Stimulated activated CD4-positive, alpha-beta T cell treated with anti-CD3 and anti-CD28 coated beads, TNF-alpha, amount 100 ng/mL, for 4 hours (primary cell): ENCODE data around the gene CDRT4.

Experiments
- DNase-seq, 3 experiments: peaks; one replicate each; pipeline ENCODE4 v3.0.0-alpha.2; 2020; ENCODE audit warnings: low read depth in 3 of 3

The CDRT4 gene

DNA sequence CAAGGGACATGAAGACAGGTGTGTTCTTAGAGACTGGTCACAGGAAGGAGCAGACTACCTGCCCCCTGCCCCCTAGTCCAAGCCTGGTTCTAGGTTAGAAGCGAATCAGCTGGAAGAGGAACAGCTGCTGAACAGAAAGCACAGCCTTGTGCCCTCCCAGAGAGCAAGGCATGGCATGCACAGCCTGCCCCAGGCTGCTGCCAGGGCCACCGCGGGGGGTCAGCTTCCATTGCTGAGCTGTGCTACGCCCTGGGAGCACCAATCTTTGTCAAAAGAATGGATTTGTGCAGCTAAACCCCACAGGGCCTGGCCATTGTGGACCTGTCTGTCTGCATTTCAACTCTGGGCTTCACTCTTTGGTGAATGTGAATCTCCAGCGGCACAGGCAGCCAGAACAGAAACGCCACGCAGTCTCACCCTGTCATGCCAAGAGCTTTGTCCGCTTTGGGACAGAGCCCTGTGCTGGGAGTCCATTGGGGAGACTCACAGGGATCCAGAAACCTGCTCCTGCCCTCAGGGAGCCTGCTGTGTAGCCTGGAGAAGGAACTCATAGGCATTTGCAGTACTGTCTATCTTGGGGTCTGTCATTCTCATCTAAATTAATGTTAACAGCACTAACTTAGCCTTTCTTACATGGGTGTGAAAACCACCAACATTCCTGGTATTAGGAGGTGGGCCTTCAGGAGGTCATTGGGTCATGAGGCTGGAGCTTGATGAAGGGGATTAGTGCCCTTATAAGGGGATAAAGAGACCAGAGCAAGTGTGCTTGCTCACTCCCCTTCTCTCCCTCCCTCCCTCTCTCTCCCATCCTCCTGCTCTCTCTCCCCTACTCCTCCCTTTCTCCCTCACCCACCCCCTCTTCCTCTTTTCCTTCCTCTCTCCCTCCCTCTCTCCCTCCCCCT is 25.6 kb upstream of the CDRT4 start:
- no peak for DNase-seq

DNA sequence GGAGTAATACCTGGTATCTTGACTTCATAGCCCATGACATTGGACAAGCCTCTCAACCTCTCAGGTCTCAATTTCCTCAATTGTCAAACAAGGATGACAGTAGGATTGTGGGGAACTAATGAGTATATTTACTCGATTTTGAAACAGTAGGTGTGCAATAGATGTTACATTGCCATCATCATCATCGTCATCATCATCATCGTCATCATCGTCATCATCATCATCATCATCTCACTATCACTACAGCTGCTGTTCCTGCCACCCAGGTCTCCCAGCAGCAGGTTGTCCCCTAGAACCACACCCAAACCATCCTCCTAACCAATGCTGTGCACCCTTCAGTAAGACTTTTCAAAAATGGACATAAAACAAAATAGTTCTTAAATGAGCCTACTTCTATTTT is 24.8 kb upstream of the CDRT4 start:
- no peak for DNase-seq

DNA sequence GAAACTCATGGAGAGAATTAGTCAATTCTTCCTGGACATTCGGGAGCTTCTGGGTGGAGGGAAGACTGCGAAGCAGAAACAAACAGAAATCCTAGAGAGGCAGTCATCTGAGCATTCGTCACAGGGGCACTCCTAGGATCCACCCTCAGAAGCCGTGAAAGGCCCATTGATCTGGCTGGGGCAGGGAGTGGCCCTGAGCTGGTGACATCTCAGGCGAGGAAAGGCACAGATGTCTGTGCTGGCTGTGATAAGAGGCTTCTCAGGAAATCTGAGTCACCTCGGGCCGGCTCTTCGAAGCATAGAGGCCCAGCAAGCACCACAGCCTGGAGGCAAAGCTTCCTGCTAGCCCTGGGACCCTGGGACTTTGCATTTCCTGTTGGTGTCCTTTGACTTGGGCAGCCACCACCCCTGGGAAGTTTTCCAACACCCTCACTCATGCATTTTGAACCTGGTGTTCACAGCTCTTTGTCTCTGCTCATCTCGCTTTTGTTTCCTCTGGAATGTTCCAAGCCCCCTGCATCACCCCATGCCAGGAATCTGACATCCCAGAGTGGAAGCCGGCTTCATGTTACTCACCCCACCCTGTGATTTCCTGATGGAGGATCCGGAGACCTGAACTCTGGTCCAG is 23.3 kb upstream of the CDRT4 start:
- DNase-seq: no peak

DNA sequence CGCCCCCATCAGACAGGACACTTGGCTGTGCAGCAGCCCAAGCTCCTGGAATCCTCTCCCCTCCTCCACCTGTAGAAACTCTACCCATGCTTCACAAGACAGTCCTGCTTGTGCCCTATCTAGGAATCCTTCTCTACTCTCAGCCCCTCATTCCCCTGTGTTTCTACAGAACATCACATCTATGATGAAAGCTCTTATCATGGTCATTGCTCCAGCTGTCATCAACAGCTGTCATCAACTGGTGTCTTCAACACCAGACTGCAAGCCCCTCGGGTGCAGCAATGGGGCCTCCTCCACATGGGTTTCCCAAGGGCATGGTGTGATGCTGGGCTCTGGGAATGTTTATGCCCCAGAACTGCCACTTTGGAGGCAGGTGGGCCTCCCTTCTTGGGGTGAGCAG is 21.1 kb upstream of the CDRT4 start:
- DNase-seq: no peak

DNA sequence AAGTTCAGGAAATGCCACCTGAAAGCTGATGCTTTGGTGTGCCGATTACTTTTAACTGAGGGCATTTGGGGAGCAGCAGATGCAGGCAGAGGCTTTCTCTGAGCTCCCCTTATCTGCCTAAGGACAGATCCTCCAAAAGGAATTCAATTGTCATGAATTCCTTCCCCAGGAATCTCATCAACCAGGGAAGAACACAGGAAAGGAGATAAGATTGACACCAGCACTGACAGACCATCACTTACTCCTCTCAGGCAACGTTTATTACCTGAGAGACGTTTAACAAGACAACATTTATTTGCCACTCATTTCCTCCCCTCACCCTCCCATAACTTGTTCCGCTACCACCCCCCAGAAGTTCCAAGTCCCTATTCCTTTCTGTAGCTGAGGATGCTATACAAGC is 17.6 kb upstream of the CDRT4 start:
- no peak for DNase-seq

DNA sequence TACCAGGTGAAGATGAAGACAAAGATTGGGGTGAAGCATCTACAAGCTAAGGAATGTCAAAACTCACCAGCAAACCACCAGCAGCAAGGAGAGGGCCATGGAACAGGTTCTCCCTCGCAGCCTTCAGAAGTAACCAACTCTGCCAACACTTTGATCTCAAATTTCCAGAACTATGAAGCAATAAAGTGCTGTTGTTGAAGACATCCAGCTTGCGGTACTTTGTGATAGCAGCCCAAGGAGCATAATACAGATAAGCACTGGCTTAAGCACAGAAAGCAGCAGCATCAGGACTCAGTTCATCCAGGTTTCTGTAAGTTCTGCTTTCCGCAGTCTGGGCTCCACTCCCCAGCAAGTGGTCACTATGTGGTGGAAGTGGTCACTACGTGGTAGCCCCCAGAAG is 16.0 kb upstream of the CDRT4 start:
- no peak for DNase-seq

DNA sequence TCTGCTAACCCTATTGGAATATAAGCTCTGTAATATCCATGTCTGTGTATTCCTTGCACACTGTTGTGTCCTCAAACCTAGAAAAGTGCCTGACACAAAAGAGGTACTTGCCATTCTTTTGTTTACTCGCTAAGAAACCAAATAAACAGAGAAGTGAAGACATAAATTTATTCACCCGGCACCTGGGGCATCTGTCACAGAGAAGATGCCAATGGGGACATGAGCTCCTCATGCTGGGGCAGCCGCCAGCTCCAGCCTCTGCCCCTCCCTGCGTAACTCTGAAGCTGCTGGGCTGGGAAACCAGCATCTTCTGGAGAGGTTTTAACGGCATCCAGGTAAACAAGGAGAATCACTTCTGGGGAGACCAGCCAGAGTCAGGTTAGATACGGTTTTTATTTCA is 15.1 kb upstream of the CDRT4 start:
- DNase-seq: no peak

DNA sequence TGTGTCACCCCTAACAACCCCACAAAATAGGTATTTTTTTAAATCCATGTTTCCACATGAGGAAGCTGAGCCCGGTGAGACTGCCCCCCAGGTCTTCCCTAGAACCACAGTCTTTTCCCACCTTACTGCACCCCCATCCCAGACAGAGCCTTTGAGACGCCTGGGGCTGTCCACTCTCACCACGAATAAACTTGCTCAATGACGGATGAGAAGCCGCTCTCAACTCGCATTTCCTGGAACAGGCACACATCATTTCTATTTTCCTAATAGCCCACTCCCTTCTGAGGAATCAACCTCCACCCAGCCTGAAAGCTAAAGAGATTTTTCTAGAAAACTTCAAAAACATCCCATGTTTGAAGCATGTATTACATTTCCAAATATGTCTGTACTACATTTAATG is 14.1 kb upstream of the CDRT4 start:
- DNase-seq: no peak

DNA sequence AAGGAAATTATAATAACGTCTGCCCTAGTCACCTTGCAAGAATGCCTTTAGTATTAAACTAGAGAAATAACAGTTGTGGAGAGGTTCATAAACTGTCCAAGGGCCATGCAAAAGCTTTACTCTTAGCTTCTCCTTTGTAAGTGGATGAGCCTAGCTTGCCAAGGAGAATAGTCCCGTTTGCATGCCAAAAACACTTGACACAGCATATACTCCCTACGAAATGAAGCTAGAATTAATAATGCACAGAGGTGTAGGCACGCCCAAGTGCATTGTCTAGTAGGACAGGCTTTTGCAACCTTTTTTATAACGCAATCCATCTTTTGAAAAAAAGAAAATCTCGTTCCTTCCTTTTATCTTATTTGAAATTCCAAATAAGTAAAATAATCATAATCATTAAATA is 12.8 kb upstream of the CDRT4 start:
- no peak for DNase-seq

DNA sequence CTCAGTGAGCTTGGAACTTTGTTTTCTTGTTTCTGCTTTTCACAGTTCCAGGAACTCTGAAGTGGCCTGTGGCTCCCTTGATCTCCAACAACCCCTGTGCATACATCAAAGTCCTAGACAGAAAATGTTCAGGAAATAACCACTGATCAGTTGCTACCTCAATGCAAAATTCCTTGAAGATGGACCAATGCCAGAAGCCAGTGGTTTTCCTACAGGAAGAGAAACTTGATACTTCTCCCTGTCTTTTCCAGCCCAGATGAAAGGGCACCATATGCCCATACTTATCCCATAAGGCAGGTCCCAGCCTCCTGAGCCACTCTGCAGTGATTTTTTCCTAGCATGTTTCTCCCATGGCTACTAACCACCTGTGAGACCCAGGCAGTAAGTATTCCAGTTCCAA is 12.3 kb upstream of the CDRT4 start:
- no peak for DNase-seq

DNA sequence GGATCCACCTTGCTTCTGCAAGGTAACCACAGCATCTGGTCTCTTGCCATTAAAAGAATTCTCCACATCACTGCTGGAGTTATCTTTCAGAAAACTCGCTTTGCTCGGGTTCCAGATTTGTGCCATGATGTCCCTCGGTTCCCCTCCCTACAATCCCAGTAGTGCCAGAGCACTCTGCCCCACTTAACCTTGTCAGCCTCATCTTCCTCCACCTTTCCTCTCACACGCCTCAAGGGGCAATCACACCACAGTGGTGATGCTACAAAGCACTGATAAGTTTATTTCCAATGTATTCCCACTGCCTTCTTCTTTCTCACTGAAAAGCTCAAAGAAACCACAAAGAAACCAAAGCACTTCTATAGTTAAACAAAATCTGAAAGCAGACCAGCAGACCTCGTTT is 11.4 kb upstream of the CDRT4 start:
- DNase-seq: no peak

DNA sequence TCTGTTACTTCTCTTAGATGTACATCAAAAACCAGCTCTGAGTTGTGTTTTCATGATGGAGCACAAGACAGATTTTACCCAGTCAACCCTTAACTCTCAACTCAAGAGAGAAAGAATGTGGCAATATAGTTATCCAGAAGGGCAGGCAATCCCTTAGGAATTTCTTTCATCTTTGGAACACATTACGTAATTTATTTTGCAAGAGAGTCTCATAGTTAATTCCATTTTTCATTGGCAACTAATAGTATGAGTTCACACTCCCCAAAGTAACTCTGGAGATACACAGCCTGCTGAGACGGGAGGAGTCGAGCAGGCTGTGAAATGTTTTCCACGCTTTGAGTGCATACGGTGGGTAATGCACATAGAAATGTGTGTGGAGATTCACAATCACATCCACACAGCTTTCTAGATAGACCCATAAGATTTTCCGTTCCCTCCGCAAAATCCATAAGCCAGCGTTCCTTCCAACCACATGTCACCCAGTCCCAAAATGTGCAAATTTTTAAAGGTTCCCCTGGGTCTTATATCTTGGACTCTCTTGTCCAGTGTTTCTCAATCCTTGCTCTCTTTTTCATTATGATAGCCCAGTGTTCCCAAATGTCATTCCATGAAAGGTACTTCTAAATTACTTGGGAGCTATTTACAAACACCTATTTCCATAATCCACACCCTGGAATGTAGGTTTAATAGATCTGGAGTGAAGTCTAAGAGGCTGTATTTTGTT is 8.4 kb upstream of the CDRT4 start:
- DNase-seq: no peak

DNA sequence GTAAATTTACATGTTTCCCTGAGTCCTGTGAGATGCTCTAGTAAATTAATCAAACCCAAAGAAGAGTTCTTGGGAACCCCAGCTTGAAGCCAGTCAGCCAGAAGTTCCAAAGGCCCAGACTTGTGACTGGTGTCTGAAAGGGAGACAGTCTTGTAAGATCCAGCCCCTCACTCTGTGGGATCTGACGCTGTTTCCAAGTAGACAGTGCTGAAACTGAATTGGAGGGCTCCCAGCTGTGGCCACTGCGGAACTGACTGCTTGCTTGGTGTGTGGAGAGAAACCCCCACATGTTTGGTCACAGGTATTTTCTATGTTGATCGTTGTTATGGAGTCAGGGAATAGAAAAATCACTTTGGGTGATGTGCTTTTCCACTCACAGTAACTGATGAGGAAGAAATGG is 5.5 kb upstream of the CDRT4 start:
- no peak for DNase-seq

DNA sequence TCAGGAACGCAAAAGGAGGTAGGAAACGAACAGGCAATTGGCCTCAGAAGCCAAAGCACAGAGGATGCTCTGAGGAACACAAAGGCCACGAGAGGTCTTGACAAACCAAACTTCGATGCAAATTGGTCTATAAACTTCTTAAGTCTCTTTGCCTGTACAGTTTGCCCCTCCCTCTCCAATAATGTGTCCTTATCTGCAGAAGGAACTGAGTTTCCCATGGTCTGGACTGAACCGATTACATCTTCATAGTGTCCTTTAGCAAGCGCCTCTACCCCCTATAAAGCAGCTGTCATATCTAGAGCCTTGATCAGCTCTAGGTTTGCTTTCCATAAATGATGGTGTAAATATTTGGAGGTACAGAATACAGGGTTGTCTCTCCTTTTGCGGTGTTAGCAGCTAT is 3.1 kb upstream of the CDRT4 start:
- no peak for DNase-seq

DNA sequence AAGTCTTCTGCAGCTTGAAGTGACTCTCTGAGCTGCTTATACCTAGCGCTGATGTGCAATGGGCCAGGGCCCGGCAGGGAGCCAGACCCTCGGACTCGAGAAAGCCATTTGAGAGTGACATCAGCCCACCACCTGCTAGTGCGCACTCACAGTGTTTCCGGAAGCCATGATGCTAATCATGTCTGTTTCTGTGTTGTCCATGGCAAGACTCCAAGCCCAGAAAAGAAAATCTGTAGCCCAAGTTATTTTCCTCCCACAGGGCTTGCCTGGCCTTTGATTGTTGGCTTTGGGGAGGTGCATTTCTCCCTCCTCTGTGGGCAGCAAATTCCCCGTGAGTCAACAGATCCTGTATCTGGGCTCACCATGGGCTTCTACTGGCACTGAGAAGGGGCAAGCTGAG is 1.8 kb upstream of the CDRT4 start:
- no peak for DNase-seq

DNA sequence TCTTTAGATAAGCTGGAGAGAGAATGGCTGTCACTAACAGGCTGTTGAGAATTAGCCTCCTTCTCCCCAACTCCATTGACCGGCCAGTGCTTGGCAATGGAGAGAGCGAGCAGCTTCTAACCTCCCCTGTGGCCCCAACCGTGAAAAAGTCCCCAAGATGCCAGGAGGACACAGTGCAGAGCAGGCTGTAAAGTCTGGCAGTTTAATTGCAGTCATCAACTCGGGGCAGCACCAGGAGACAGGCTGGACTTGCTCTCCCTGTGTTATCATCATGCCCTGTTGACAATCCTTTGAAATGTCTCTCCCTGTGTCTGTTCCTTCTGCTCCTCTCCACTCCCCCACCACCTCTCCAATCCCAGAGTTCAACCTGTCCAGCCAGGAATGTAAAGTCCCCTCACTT is 705 bp upstream of the CDRT4 start:
- no peak for DNase-seq

DNA sequence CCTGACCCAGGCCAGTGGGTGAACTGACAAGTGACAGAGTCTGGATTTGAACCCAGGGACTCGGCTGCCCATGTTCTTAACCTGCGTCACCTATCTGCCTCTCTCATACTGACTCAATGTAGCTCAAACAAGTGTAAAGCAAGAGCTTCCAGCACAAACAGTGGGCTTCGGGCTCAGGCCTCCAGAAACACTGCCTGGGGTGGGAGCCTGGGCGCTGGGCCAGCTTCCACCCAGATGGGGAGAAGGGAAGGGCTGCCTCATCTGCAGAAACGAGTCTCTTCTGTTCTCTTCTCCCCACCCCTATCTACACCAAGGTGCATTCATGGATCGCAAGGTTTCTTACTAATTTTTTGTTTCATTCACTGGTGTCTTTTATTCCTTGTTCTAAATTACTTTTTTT is 1.3 kb downstream of the CDRT4 start:
- DNase-seq: no peak

DNA sequence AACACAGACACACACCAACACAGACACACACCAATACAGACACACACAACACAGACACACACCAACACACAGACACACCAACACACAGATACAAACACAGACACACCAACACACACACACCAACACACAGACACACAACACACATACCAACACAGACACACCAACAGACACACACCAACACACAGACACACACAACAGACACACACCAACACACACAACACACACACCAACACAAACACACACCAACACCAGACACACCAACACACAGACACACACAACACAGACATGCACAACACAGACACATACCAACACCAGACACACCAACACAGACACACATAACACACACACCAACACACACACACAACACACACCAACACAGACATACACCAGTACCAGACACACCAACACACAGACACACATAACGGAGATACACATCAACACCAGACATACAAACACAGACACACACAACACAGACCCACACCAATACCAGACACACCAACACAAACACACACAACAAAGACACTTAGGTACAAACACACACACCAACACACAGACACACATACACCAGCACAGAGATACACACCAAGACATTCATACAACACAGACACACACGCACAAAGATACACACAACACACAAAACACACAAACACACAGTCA is 2.2 kb downstream of the CDRT4 start:
- no peak for DNase-seq

DNA sequence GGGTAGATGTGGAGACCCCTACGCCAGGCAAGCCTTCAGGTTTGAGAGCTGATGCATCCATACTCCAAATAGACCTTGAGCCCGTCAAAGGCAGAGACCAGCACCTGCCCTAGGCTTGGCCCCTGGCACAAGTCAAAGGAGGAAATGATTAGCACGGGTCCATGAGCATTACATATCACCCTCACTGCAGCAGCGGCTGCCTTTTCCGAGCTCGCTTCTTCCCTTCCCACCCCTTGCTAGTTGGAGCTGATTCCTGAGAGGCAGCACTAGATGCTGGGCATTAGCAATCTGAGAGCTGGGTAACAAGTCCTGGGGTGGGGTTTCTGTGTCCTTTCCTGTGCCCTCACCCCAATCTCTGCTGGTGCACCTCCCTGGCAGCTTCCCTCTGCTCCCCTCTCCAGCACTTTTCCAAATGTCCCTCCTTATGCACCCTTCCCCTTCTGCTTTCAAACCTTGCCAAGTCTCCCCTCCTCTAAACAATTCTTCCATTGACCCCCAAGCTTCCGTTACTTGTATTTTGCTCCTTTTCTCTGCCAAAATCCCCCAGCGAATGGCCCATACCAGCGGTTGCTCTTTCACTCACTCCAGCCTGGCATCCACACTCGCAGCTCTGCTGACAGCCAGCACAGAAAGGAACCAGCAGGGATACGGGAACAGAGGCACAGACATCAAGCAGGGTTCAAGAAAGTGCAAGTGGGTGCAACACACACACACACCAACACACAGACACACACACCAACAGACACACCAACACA is 3.0 kb downstream of the CDRT4 start:
- no peak for DNase-seq

DNA sequence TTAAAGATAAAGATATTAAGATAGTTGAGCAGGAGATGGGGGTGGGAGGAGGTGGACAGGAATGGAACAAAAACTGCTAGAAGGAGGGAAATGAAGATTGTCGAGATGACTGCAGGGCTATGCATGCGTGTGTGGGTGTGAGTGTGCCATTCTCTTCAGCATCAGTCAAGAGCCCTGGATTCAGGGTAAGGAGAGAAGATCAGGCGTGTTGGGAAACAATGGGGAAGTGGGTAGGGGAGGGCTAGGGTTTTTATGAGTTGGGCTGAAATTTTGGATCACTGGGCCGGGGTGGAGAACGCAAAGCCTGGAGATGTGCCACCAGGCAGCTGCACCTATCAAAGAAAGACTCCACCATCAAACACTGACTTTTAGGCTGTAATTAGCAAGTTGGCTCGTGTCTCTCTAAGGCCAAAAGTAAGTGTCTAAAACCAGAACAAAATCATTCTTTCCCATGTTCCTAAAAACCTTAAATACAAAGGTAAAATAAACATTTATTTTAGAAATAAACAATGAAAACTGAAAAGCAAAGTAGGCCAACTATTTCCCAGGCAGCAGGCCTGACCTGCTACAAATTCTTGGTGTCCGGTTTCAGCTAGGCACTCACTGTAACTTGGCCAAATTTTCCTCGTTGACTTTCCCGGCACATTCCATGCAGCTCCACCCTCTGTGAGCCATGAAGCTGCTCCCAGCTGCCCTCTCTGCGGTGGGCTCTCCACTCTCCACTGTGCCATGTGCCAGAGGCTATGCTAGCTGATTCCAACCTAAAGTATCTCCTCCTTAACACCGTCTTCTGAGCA is 4.2 kb downstream of the CDRT4 start:
- no peak for DNase-seq

DNA sequence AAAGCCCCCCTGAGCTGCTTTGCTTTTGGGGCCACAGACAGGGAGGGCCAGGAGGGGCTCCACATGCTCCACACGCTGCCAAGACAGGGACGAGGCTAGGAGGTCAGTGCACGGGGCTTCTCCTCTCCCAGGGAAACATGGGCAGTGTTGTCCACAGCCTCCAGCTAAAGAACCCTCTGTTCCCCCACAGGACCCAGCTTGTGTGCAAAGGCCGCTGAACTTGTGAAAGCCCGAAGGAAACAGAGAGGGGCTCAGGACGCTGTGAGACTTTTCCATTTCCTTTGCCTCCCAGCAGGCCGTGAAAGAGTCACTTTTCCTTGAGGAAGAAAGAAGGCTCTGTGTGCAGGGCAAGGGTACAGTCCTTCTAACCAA is 9.7 kb downstream of the CDRT4 start:
- no peak for DNase-seq
